Measurements from ENCODE around the gene ZDHHC1.

Gene ZDHHC1

GRCh38 chr16:67406111-67406971 is 9.9 kb downstream of the ZDHHC1 start:
- no peak for DNase-seq

- no peak for DNase-seq
Observed at GRCh38 chr16:67405336-67405735, 10.9 kb downstream of the ZDHHC1 start.

- DNase-seq: no peak
Observed at GRCh38 chr16:67404740-67405226, 11.5 kb downstream of the ZDHHC1 start.

- DNase-seq: no peak
Observed at GRCh38 chr16:67403976-67404555, 12.2 kb downstream of the ZDHHC1 start.

- no peak for DNase-seq
Observed at GRCh38 chr16:67400901-67401300, 15.4 kb downstream of the ZDHHC1 start.

- DNase-seq: no peak
Observed at GRCh38 chr16:67399749-67400704, 16.2 kb downstream of the ZDHHC1 start.

- peak; percentile 23 to 61 for DNase-seq
Observed at GRCh38 chr16:67399218-67399733, 17.0 kb downstream of the ZDHHC1 start.

GRCh38 chr16:67398546-67399217 is 17.6 kb downstream of the ZDHHC1 start:
- no peak for DNase-seq

- no peak for DNase-seq
Observed at GRCh38 chr16:67397812-67398545, 18.3 kb downstream of the ZDHHC1 start.

GRCh38 chr16:67397036-67397801 is 19.1 kb downstream of the ZDHHC1 start:
- no peak for DNase-seq

GRCh38 chr16:67396159-67397035 is 19.9 kb downstream of the ZDHHC1 start:
- DNase-seq: no peak

GRCh38 chr16:67395458-67396158 is 20.7 kb downstream of the ZDHHC1 start:
- DNase-seq: no peak

GRCh38 chr16:67395105-67395457 is 21.2 kb downstream of the ZDHHC1 start:
- no peak for DNase-seq

- no peak for DNase-seq
Observed at GRCh38 chr16:67394155-67395104, 21.8 kb downstream of the ZDHHC1 start.

- no peak for DNase-seq
Observed at GRCh38 chr16:67393788-67394154, 22.5 kb downstream of the ZDHHC1 start.

- peak; percentile 5 to 25 for DNase-seq
Observed at GRCh38 chr16:67393111-67393787, 23.0 kb downstream of the ZDHHC1 start, which contains the start of gene TPPP3. TPPP3 (minus strand) TSS chr16:67393498; CDS start chr16:67391111, 2,387 bp downstream.

Measured in stimulated activated CD4-positive, alpha-beta T cell treated with anti-CD3 and anti-CD28 coated beads, Interleukin-4, amount 100 ng/mL, for 4 hours (primary cell).